Activated CD8-positive, alpha-beta T cell treated with anti-CD3 and anti-CD28 coated beads, Interleukin-2, amount 10 ng/mL, durations not matched to agents 7 days and 5 days (primary cell): Measurements from ENCODE around the gene IFT27. TPM values are rescaled to one million over a fixed set of nuclear protein-coding genes. Genes with fewer than 3 reads are reported as not detected.
A peak's percentile ranks its signal among the peaks of the same experiment; 100 is the strongest.

ENCODE experiments used
- ATAC-seq: fragments of 150-1000 bp; cut with Tn5 transposase; one replicate; pipeline ENCODE4 v1.10.0; 2021; ENCODE audit warnings: moderate library complexity
- CTCF ChIA-PET: fragments of 350-600 bp; sonication (Branson Sonifier 250); formaldehyde crosslinking; loops from one replicate; lab custom pipeline; 2021; ENCODE audit warnings: antibody characterized with exemption; lab: Charles Lee
- POLR2A ChIA-PET: fragments of 350-600 bp; sonication (Branson Sonifier 250); formaldehyde crosslinking; loops from one replicate; lab custom pipeline; 2021; ENCODE audit warnings: antibody characterized with exemption; lab: Charles Lee
- DNase-seq: peaks from one replicate; pipeline ENCODE4 v3.0.0-alpha.2; 2020
- H3K27ac Mint-ChIP-seq: one replicate; pipeline ENCODE4 v1.8.0; 2021; ENCODE audit warnings: mild to moderate bottlenecking, mixed read lengths
- H3K27me3 Mint-ChIP-seq: one replicate; pipeline ENCODE4 v1.8.0; 2021; ENCODE audit warnings: low read depth, mixed read lengths
- H3K36me3 Mint-ChIP-seq: one replicate; pipeline ENCODE4 v1.8.0; 2021; ENCODE audit warnings: low read depth, mixed read lengths
- H3K4me1 Mint-ChIP-seq: one replicate; pipeline ENCODE4 v1.8.0; 2021; ENCODE audit warnings: low read depth, mixed read lengths
- H3K4me3 Mint-ChIP-seq: one replicate; pipeline ENCODE4 v1.8.0; 2021; ENCODE audit warnings: mild to moderate bottlenecking, mixed read lengths
- H3K9me3 Mint-ChIP-seq: one replicate; pipeline ENCODE4 v1.8.0; 2022; ENCODE audit warnings: mixed read lengths; ENCODE audit not compliant: insufficient read depth
- total RNA-seq, 2 experiments: library from RNA; stranded (reverse); gene quantifications; one replicate each; pipeline ENCODE4 v1.2.3, GENCODE V29; 2021

Gene IFT27
- total RNA-seq, 2 experiments from 2014 or later: 26.5 to 27.2 TPM

- no peak overlapping the region for H3K4me3 Mint-ChIP-seq
- H3K9me3 Mint-ChIP-seq: no peaks in the 10 kb centered on the region
- ChIA-PET POLR2A (no interaction called here), CTCF (interaction anchor here (1.2 to 1.5 kb wide), 2 partner anchors 65 to 186 kb away, joined by 3 to 4 read pairs; no protein-coding TSS in a partner anchor)
- ATAC-seq (peak; percentile 91), DNase-seq (peak; percentile 61)
- H3K27me3 Mint-ChIP-seq: peaks cover 3% of the 10 kb centered on the region
- peaks cover 13% of the 10 kb centered on the region for H3K4me1 Mint-ChIP-seq
- no peak overlapping the region for H3K27ac Mint-ChIP-seq
- no peaks in the 10 kb centered on the region for H3K36me3 Mint-ChIP-seq
Observed at GRCh38 chr22:36790648-36791047, 14.7 kb upstream of the IFT27 start.

- CTCF ChIA-PET: interaction anchor here (1.0 to 17.1 kb wide), 3 partner anchors 70 to 234 kb away, joined by 3 to 332 read pairs (median 8); partner anchors contain the start of gene NCF4
- Mint-ChIP-seq H3K27me3 (no peaks in the 10 kb centered on the region), H3K4me3 (no peak overlapping the region), H3K9me3 (no peaks in the 10 kb centered on the region), H3K36me3 (no peaks in the 10 kb centered on the region), H3K4me1 (peaks cover 17% of the 10 kb centered on the region), H3K27ac (no peak overlapping the region)
- no peak for DNase-seq
- no peak for ATAC-seq
- POLR2A ChIA-PET: no interaction called here
Observed at GRCh38 chr22:36787204-36787988, 11.5 kb upstream of the IFT27 start.

- Mint-ChIP-seq H3K27ac (peak overlapping the region; percentile 31), H3K27me3 (no peaks in the 10 kb centered on the region), H3K9me3 (no peaks in the 10 kb centered on the region), H3K36me3 (no peaks in the 10 kb centered on the region), H3K4me1 (peaks cover 15% of the 10 kb centered on the region), H3K4me3 (no peak overlapping the region)
- POLR2A ChIA-PET: no interaction called here
- ATAC-seq: no peak
- CTCF ChIA-PET: interaction anchor here (0.8 to 17.1 kb wide), 6 partner anchors 10 to 261 kb away, joined by 3 to 332 read pairs (median 6); partner anchors contain the start of gene NCF4
- no peak for DNase-seq
Observed at GRCh38 chr22:36783743-36784142, 7.8 kb upstream of the IFT27 start.

- ChIA-PET CTCF (interaction anchor here (0.7 to 17.1 kb wide), 29 partner anchors 8 to 418 kb away, joined by 3 to 332 read pairs (median 4); partner anchors contain the start of gene NCF4), POLR2A (interaction anchor here (1.0 kb wide), 3 partner anchors 79 to 368 kb away, joined by 3 read pairs; partner anchors contain the start of gene IL2RB)
- Mint-ChIP-seq H3K4me1 (peaks cover 29% of the 10 kb centered on the region), H3K9me3 (no peaks in the 10 kb centered on the region), H3K27me3 (no peaks in the 10 kb centered on the region), H3K27ac (peak overlapping the region; percentile 83), H3K4me3 (no peak overlapping the region), H3K36me3 (no peaks in the 10 kb centered on the region)
- ATAC-seq: peak; percentile 94
- DNase-seq: peak; percentile 93
Observed at GRCh38 chr22:36781656-36782627, 6.0 kb upstream of the IFT27 start.

- H3K4me1 Mint-ChIP-seq: peaks cover 44% of the 10 kb centered on the region
- no peaks in the 10 kb centered on the region for H3K9me3 Mint-ChIP-seq
- DNase-seq (no peak), ATAC-seq (no peak)
- no peaks in the 10 kb centered on the region for H3K27me3 Mint-ChIP-seq
- H3K36me3 Mint-ChIP-seq: no peaks in the 10 kb centered on the region
- CTCF ChIA-PET: interaction anchor here (1.5 to 17.1 kb wide), 3 partner anchors 79 to 199 kb away, joined by 5 to 332 read pairs (median 15); partner anchors contain the start of gene NCF4
- H3K4me3 Mint-ChIP-seq: no peak overlapping the region
- no peak overlapping the region for H3K27ac Mint-ChIP-seq
- POLR2A ChIA-PET: interaction anchor here (0.5 kb wide), 1 partner anchor 445 kb away, joined by 3 read pairs; no protein-coding TSS in a partner anchor
Observed at GRCh38 chr22:36778020-36778419, 2.1 kb upstream of the IFT27 start.

- POLR2A ChIA-PET: interaction anchor here (0.7 to 2.1 kb wide), 7 partner anchors 81 to 445 kb away, joined by 3 to 14 read pairs (median 4); partner anchors contain the start of gene NCF4
- peak overlapping the region; percentile 80 for H3K4me3 Mint-ChIP-seq
- ATAC-seq: no peak
- CTCF ChIA-PET: interaction anchor here (0.9 to 17.1 kb wide), 12 partner anchors 8 to 484 kb away, joined by 3 to 332 read pairs (median 5); partner anchors contain the start of gene NCF4
- H3K27ac Mint-ChIP-seq: peak overlapping the region; percentile 91
- H3K27me3 Mint-ChIP-seq: no peaks in the 10 kb centered on the region
- no peak for DNase-seq
- H3K4me1 Mint-ChIP-seq: peaks cover 36% of the 10 kb centered on the region
- H3K9me3 Mint-ChIP-seq: no peaks in the 10 kb centered on the region
- no peaks in the 10 kb centered on the region for H3K36me3 Mint-ChIP-seq
Observed at GRCh38 chr22:36776722-36777121, 803 bp upstream of the IFT27 start.

- H3K36me3 Mint-ChIP-seq: no peaks in the 10 kb centered on the region
- H3K27me3 Mint-ChIP-seq: no peaks in the 10 kb centered on the region
- CTCF ChIA-PET: interaction anchor here (0.8 to 17.1 kb wide), 17 partner anchors 9 to 763 kb away, joined by 3 to 332 read pairs (median 4); partner anchors contain the start of genes FOXRED2, MPST, NCF4 and TST
- ATAC-seq: peak; percentile 2
- H3K4me1 Mint-ChIP-seq: peaks cover 31% of the 10 kb centered on the region
- no peaks in the 10 kb centered on the region for H3K9me3 Mint-ChIP-seq
- DNase-seq: peak; percentile 66
- peak overlapping the region; percentile 78 for H3K27ac Mint-ChIP-seq
- peak overlapping the region; percentile 80 for H3K4me3 Mint-ChIP-seq
- POLR2A ChIA-PET: interaction anchor here (0.8 to 2.1 kb wide), 9 partner anchors 9 to 467 kb away, joined by 3 to 14 read pairs (median 4); partner anchors contain the start of genes KCTD17 and NCF4
Observed at GRCh38 chr22:36775586-36775963, 344 bp downstream of the IFT27 start.

- ATAC-seq (no peak), DNase-seq (no peak)
- ChIA-PET POLR2A (no interaction called here), CTCF (interaction anchor here (0.6 to 17.1 kb wide), 10 partner anchors 8 to 376 kb away, joined by 3 to 332 read pairs (median 4); partner anchors contain the start of genes EIF3D, IL2RB and NCF4)
- no peak overlapping the region for H3K4me3 Mint-ChIP-seq
- H3K27ac Mint-ChIP-seq: no peak overlapping the region
- H3K4me1 Mint-ChIP-seq: peaks cover 31% of the 10 kb centered on the region
- H3K9me3 Mint-ChIP-seq: no peaks in the 10 kb centered on the region
- H3K36me3 Mint-ChIP-seq: no peaks in the 10 kb centered on the region
- no peaks in the 10 kb centered on the region for H3K27me3 Mint-ChIP-seq
Observed at GRCh38 chr22:36773935-36774334, 2.0 kb downstream of the IFT27 start.

GRCh38 chr22:36772451-36772850, 3.5 kb downstream of the IFT27 start:
- ChIA-PET CTCF (interaction anchor here (1.0 kb wide), 2 partner anchors 14 to 15 kb away, joined by 3 to 4 read pairs; no protein-coding TSS in a partner anchor), POLR2A (no interaction called here)
- no peaks in the 10 kb centered on the region for H3K9me3 Mint-ChIP-seq
- no peaks in the 10 kb centered on the region for H3K27me3 Mint-ChIP-seq
- H3K36me3 Mint-ChIP-seq: no peaks in the 10 kb centered on the region
- peaks cover 23% of the 10 kb centered on the region for H3K4me1 Mint-ChIP-seq
- ATAC-seq (no peak), DNase-seq (no peak)
- H3K4me3 Mint-ChIP-seq: no peak overlapping the region
- no peak overlapping the region for H3K27ac Mint-ChIP-seq

GRCh38 chr22:36771356-36772063, 4.4 kb downstream of the IFT27 start:
- no peak overlapping the region for H3K4me3 Mint-ChIP-seq
- DNase-seq: no peak
- ChIA-PET CTCF (interaction anchor here (1.0 kb wide), 2 partner anchors 13 to 14 kb away, joined by 3 to 4 read pairs; no protein-coding TSS in a partner anchor), POLR2A (no interaction called here)
- H3K27ac Mint-ChIP-seq: no peak overlapping the region
- H3K9me3 Mint-ChIP-seq: no peaks in the 10 kb centered on the region
- no peaks in the 10 kb centered on the region for H3K27me3 Mint-ChIP-seq
- no peaks in the 10 kb centered on the region for H3K36me3 Mint-ChIP-seq
- peaks cover 13% of the 10 kb centered on the region for H3K4me1 Mint-ChIP-seq
- ATAC-seq: no peak
